GM04504 (cell line): ENCODE measurements around the gene LRRC49.
A peak's percentile ranks its signal among the peaks of the same experiment; 100 is the strongest.

ENCODE experiments used
- DNase-seq: peaks from one replicate; pipeline ENCODE4 v3.0.0-alpha.2; 2012; ENCODE audit warnings: low read depth

Gene LRRC49

GRCh38 chr15:71051539-71051938 is 158.9 kb downstream of the LRRC49 start:
- no peak for DNase-seq

GRCh38 chr15:71052356-71052755 is 159.7 kb downstream of the LRRC49 start:
- DNase-seq: no peak

- no peak for DNase-seq
Observed at GRCh38 chr15:71054286-71054952, 161.8 kb downstream of the LRRC49 start.

- DNase-seq: no peak
Observed at GRCh38 chr15:71055461-71055860, 162.8 kb downstream of the LRRC49 start.

GRCh38 chr15:71056111-71056510 is 163.5 kb downstream of the LRRC49 start:
- no peak for DNase-seq

- no peak for DNase-seq
Observed at GRCh38 chr15:71057143-71057542, 164.5 kb downstream of the LRRC49 start.

- no peak for DNase-seq
Observed at GRCh38 chr15:71057581-71057980, 165.0 kb downstream of the LRRC49 start.

- DNase-seq: no peak
Observed at GRCh38 chr15:71060983-71061382, 168.4 kb downstream of the LRRC49 start.

GRCh38 chr15:71066983-71067382 is 174.4 kb downstream of the LRRC49 start:
- no peak for DNase-seq

GRCh38 chr15:71069693-71070092 is 177.1 kb downstream of the LRRC49 start:
- DNase-seq: no peak

- no peak for DNase-seq
Observed at GRCh38 chr15:71071529-71071928, 178.9 kb downstream of the LRRC49 start.

- no peak for DNase-seq
Observed at GRCh38 chr15:71072423-71072822, 179.8 kb downstream of the LRRC49 start.

- DNase-seq: no peak
Observed at GRCh38 chr15:71078506-71079207, 186.0 kb downstream of the LRRC49 start.

GRCh38 chr15:71079208-71080044 is 186.8 kb downstream of the LRRC49 start:
- peak; percentile 74 for DNase-seq

GRCh38 chr15:71080166-71080565 is 187.5 kb downstream of the LRRC49 start:
- no peak for DNase-seq

GRCh38 chr15:71080705-71081104 is 188.1 kb downstream of the LRRC49 start:
- peak; percentile 77 for DNase-seq

- no peak for DNase-seq
Observed at GRCh38 chr15:71082803-71083202, 190.2 kb downstream of the LRRC49 start.

- peak; percentile 71 for DNase-seq
Observed at GRCh38 chr15:71083349-71083748, 190.7 kb downstream of the LRRC49 start.

GRCh38 chr15:71084264-71084663 is 191.6 kb downstream of the LRRC49 start:
- DNase-seq: no peak

- no peak for DNase-seq
Observed at GRCh38 chr15:71085809-71086208, 193.2 kb downstream of the LRRC49 start.

- DNase-seq: no peak
Observed at GRCh38 chr15:71088155-71088554, 195.5 kb downstream of the LRRC49 start.

- no peak for DNase-seq
Observed at GRCh38 chr15:71088683-71089082, 196.1 kb downstream of the LRRC49 start.

GRCh38 chr15:71089801-71090200 is 197.2 kb downstream of the LRRC49 start:
- DNase-seq: no peak
